Neural progenitor cell (in vitro differentiated cells): Measurements from ENCODE around the gene ZNF862. TPM values are rescaled to one million over a fixed set of nuclear protein-coding genes. Genes with fewer than 3 reads are reported as not detected.
A peak's percentile ranks its signal among the peaks of the same experiment; 100 is the strongest.

Experiments
- DNase-seq: peaks from one replicate; pipeline ENCODE4 v3.0.0-alpha.2; 2016; ENCODE audit warnings: low spot score
- H2AFZ ChIP-seq: fragments of 200-600 bp; sonication (generic); replicated peaks from 2 replicates; pipeline ENCODE4 v1.6.1; 2016; ENCODE audit warnings: antibody characterized with exemption
- H3F3A ChIP-seq: fragments of 200-600 bp; sonication (generic); 2 replicates; pipeline ENCODE4 v1.6.1; 2016; ENCODE audit warnings: antibody characterized with exemption, low read depth
- H3K27ac ChIP-seq: fragments of 200-600 bp; sonication (generic); 2 replicates; pipeline ENCODE4 v1.5.1; 2016; ENCODE audit warnings: mild to moderate bottlenecking
- H3K27me3 ChIP-seq: fragments of 200-600 bp; sonication (generic); 2 replicates; pipeline ENCODE4 v1.6.1; 2016; ENCODE audit warnings: mild to moderate bottlenecking, moderate library complexity
- H3K36me3 ChIP-seq: fragments of 200-600 bp; sonication (generic); 2 replicates; pipeline ENCODE4 v1.5.1; 2016
- H3K4me1 ChIP-seq: fragments of 200-600 bp; sonication (generic); 2 replicates; pipeline ENCODE4 v1.6.1; 2016; ENCODE audit warnings: mixed run types
- H3K4me2 ChIP-seq: fragments of 200-600 bp; sonication (generic); 2 replicates; pipeline ENCODE4 v1.6.1; 2016
- H3K4me3 ChIP-seq: fragments of 200-600 bp; sonication (generic); 2 replicates; pipeline ENCODE4 v1.5.1; 2016
- H3K79me2 ChIP-seq: fragments of 200-600 bp; sonication (generic); 2 replicates; pipeline ENCODE4 v1.6.1; 2016; ENCODE audit warnings: low read depth
- H3K9ac ChIP-seq: fragments of 200-600 bp; sonication (generic); 2 replicates; pipeline ENCODE4 v1.6.1; 2016
- H3K9me3 ChIP-seq: fragments of 200-600 bp; sonication (generic); 2 replicates; pipeline ENCODE4 v1.5.1; 2016; ENCODE audit warnings: low read depth
- H4K20me1 ChIP-seq: fragments of 200-600 bp; sonication (generic); 2 replicates; pipeline ENCODE4 v1.6.1; 2016; ENCODE audit warnings: low read depth
- H3K27ac Mint-ChIP-seq: 3 replicates; pipeline ENCODE4 v1.8.0; 2021; ENCODE audit warnings: mixed read lengths
- H3K27me3 Mint-ChIP-seq: 2 replicates; pipeline ENCODE4 v1.8.0; 2022; ENCODE audit warnings: low read depth, mild to moderate bottlenecking, inconsistent platforms, moderate library complexity, mixed read lengths; ENCODE audit not compliant: insufficient read depth
- H3K36me3 Mint-ChIP-seq: 3 replicates; pipeline ENCODE4 v1.8.0; 2021; ENCODE audit warnings: mixed read lengths
- H3K4me1 Mint-ChIP-seq: 3 replicates; pipeline ENCODE4 v1.8.0; 2021; ENCODE audit warnings: mixed read lengths
- H3K4me3 Mint-ChIP-seq: 3 replicates; pipeline ENCODE4 v1.8.0; 2021; ENCODE audit warnings: mild to moderate bottlenecking, moderate library complexity, mixed read lengths
- H3K9me3 Mint-ChIP-seq: 3 replicates; pipeline ENCODE4 v1.8.0; 2020; ENCODE audit warnings: mixed read lengths
- EZH2 ChIP-seq: fragments of 200-600 bp; sonication (generic); IDR thresholded peaks from 2 replicates; pipeline ENCODE4 v1.6.1; 2017; ENCODE audit warnings: antibody characterized with exemption, mild to moderate bottlenecking, moderate library complexity
- EZH2phosphoT487 ChIP-seq: fragments of 200-600 bp; sonication (generic); IDR thresholded peaks from 2 replicates; pipeline ENCODE4 v1.6.1; 2017; ENCODE audit warnings: antibody characterized with exemption
- total RNA-seq: library from RNA; depleted of rRNA; stranded (reverse); fragments of >200 nt; gene quantifications from 2 replicates; pipeline ENCODE4 v1.2.3, GENCODE V29; 2015; ENCODE audit warnings: low replicate concordance
- TF ChIP-seq, protein P1 (sequence below): fragments of 200-600 bp; sonication (generic); IDR thresholded peaks from 2 replicates; pipeline ENCODE4 v1.5.1; 2017; ENCODE audit warnings: antibody characterized with exemption, mild to moderate bottlenecking

ZNF862 gene
- total RNA-seq, 1 donor from 2014 or later, result 5.9 TPM

DNA sequence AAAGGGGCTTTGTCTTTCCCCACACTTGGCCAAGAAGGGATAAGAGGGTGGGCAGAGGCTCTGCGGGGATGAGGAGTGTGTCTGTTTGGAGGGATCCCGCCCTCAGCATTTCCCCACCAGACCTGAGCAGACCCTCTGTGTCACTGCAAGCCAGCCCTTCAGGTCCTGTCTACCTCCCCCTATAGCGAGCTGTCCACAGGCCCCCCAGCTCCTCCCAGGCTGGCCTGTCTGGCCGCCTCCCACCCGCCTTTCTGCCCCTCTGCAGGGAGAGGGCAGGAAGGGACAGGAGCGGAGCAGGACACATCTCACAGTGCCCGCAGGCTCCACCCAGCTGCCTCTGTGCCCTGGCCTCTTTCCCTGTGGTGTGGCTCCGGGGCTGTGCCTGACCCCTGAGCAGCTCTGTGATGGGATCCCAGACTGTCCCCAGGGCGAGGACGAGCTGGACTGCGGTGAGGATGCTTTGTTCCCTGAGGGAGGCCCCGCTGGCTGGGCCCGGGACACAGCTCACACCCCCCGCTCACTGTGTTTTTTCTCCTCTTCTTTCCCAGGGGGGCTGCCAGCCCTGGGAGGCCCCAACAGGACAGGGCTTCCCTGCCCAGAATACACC lies 47.3 kb upstream of the ZNF862 start:
- DNase-seq, result no peak
- H3K9me3 ChIP-seq, result no peaks in the 10 kb centered on the region
- H3K4me3 Mint-ChIP-seq, result peak overlapping the region; percentile 41

DNA sequence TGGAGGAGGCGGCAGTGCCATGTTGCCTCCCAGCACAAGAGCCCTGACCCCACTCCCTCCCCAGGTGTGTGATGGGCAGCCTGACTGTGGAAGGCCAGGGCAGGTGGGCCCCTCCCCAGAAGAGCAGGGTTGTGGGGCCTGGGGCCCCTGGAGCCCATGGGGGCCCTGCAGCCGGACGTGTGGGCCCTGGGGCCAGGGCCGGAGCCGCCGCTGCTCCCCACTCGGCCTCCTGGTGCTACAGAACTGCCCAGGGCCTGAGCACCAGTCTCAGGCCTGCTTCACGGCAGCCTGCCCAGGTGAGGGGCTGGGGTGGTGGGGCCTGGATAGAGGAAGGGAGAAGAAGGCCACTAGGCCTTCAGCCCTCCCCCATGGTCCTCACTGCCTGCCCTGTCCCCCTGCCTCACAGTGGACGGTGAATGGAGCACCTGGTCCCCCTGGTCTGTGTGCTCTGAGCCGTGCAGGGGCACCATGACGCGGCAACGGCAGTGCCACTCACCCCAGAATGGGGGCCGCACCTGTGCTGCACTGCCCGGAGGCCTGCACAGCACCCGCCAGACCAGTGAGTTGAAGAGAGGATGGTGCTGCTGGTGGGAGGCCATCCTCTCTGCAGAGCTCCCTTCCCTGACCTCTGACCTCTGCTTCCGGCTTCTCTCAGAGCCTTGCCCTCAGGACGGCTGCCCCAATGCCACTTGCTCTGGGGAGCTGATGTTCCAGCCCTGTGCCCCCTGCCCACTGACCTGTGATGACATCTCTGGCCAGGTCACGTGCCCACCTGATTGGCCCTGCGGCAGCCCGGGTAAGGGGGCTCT lies 46.6 kb upstream of the ZNF862 start:
- Mint-ChIP-seq H3K9me3 (no peaks in the 10 kb centered on the region), H3K4me1 (peaks cover 24% of the 10 kb centered on the region), H3K27ac (no peak overlapping the region), H3K4me3 (no peak overlapping the region), H3K27me3 (peaks cover 10% of the 10 kb centered on the region), H3K36me3 (no peaks in the 10 kb centered on the region)
- no peak for DNase-seq
- Histone ChIP-seq H3K9ac (no peak overlapping the region), H3K27me3 (peaks cover 61% of the 10 kb centered on the region), H3K36me3 (no peaks in the 10 kb centered on the region), H3K4me3 (no peak overlapping the region), H4K20me1 (no peaks in the 10 kb centered on the region), H2AFZ (no peak overlapping the region), H3K27ac (no peak overlapping the region), H3K9me3 (no peaks in the 10 kb centered on the region), H3K79me2 (no peaks in the 10 kb centered on the region), H3K4me2 (no peak overlapping the region), H3F3A (no peaks in the 10 kb centered on the region), H3K4me1 (no peaks in the 10 kb centered on the region)
- TF ChIP-seq EZH2phosphoT487 (no peak), EZH2 (no peak)
- TF ChIP-seq, protein P1, sequence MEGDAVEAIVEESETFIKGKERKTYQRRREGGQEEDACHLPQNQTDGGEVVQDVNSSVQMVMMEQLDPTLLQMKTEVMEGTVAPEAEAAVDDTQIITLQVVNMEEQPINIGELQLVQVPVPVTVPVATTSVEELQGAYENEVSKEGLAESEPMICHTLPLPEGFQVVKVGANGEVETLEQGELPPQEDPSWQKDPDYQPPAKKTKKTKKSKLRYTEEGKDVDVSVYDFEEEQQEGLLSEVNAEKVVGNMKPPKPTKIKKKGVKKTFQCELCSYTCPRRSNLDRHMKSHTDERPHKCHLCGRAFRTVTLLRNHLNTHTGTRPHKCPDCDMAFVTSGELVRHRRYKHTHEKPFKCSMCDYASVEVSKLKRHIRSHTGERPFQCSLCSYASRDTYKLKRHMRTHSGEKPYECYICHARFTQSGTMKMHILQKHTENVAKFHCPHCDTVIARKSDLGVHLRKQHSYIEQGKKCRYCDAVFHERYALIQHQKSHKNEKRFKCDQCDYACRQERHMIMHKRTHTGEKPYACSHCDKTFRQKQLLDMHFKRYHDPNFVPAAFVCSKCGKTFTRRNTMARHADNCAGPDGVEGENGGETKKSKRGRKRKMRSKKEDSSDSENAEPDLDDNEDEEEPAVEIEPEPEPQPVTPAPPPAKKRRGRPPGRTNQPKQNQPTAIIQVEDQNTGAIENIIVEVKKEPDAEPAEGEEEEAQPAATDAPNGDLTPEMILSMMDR, result no peak

More for the DNA sequence above, 47.3 kb upstream of the ZNF862 start:
- H3K27me3 Mint-ChIP-seq, result peaks cover 10% of the 10 kb centered on the region
- no peak overlapping the region for H3K9ac ChIP-seq
- no peaks in the 10 kb centered on the region for H3K79me2 ChIP-seq
- no peaks in the 10 kb centered on the region for H3K36me3 ChIP-seq
- H3K4me1 ChIP-seq, result no peaks in the 10 kb centered on the region
- H3K27ac ChIP-seq, result no peak overlapping the region
- H3F3A ChIP-seq, result no peaks in the 10 kb centered on the region
- H3K4me2 ChIP-seq, result peak overlapping the region; percentile 72
- H3K4me3 ChIP-seq, result no peak overlapping the region
- H3K4me1 Mint-ChIP-seq, result peaks cover 24% of the 10 kb centered on the region
- no peaks in the 10 kb centered on the region for H4K20me1 ChIP-seq
- peak overlapping the region; percentile 90 for H2AFZ ChIP-seq
- peaks cover 66% of the 10 kb centered on the region for H3K27me3 ChIP-seq
- TF ChIP-seq, protein P1, result no peak
- TF ChIP-seq EZH2 (no peak), EZH2phosphoT487 (no peak)
- no peak overlapping the region for H3K27ac Mint-ChIP-seq
- no peaks in the 10 kb centered on the region for H3K9me3 Mint-ChIP-seq
- no peaks in the 10 kb centered on the region for H3K36me3 Mint-ChIP-seq

DNA sequence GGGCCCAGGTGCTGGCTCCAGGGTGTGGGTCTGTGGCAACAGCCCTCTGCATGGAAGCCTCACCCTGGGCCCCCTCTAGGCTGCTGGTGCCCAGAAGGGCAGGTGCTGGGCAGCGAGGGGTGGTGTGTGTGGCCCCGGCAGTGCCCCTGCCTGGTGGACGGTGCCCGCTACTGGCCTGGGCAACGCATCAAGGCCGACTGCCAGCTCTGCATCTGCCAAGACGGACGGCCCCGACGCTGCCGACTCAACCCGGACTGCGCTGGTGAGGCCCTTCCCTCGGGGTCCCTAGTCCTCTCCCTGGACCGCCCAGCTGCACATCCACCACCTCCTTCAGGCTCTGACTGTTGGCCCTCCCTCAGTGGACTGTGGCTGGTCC lies 46.0 kb upstream of the ZNF862 start:
- no peaks in the 10 kb centered on the region for H3K4me1 ChIP-seq
- no peaks in the 10 kb centered on the region for H3K79me2 ChIP-seq
- H3K27ac Mint-ChIP-seq, result no peak overlapping the region
- no peak for DNase-seq
- H3K27me3 Mint-ChIP-seq, result peaks cover 10% of the 10 kb centered on the region
- no peaks in the 10 kb centered on the region for H3F3A ChIP-seq
- no peak overlapping the region for H3K9ac ChIP-seq
- H2AFZ ChIP-seq, result no peak overlapping the region
- H3K9me3 ChIP-seq, result no peaks in the 10 kb centered on the region
- H3K36me3 ChIP-seq, result no peaks in the 10 kb centered on the region
- H3K4me2 ChIP-seq, result no peak overlapping the region
- peaks cover 24% of the 10 kb centered on the region for H3K4me1 Mint-ChIP-seq
- H3K27me3 ChIP-seq, result peaks cover 55% of the 10 kb centered on the region
- no peak overlapping the region for H3K27ac ChIP-seq
- H3K36me3 Mint-ChIP-seq, result no peaks in the 10 kb centered on the region
- no peaks in the 10 kb centered on the region for H3K9me3 Mint-ChIP-seq
- no peak overlapping the region for H3K4me3 ChIP-seq
- TF ChIP-seq, protein P1, result no peak
- no peak overlapping the region for H3K4me3 Mint-ChIP-seq
- no peaks in the 10 kb centered on the region for H4K20me1 ChIP-seq
